ENCODE data around the gene PRKD3. TPM values are rescaled to one million over a fixed set of nuclear protein-coding genes. Genes with fewer than 3 reads are reported as not detected.

Gene PRKD3
- total and polyA plus RNA-seq, 2 donors (not counting 3 experiments of a cell fraction or from before 2014, with no cell fraction given) = 14.9 to 47.3 TPM

DNA sequence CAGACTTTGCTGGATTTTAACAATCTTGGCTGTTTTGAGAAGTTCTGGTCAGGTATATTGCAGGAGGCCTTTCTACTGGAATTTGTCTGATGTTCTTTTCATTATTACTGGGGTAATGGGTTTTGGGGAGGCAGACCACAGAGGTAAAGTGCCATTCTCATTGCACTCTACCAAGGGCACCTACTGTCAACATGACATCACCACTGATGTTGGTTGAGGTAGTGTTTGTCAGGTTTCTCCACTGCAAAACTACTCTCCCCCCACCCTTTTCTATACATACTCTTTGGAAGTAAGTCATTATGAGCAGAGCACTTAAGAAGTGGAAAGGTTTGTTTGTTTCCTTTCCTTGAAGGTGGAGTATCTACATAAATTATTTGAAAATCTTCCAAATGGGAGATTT is 27.0 kb downstream of the PRKD3 start:
- Histone ChIP-seq H3K4me1 (ENCODE audit: control insufficient read depth, extremely low read depth, insufficient read depth, low read length) (no peaks in the 10 kb centered on the region), H3K27ac (ENCODE audit: insufficient read depth, low read depth, low read length) (no peak overlapping the region), H3K9me3 (replicated peaks; ENCODE audit: control insufficient read depth, insufficient read depth, low read length) (no peaks in the 10 kb centered on the region), H3K4me3 (replicated peaks in 1 of 3; ENCODE audit: insufficient read depth in 1 of 3, low read depth in 1 of 3, low read length in 3 of 3) (no peak overlapping the region), H3K9ac (replicated peaks; ENCODE audit: extremely low read depth, insufficient read depth, low read length) (no peak overlapping the region), H3K9me1 (replicated peaks; ENCODE audit: control insufficient read depth, extremely low read depth, insufficient read depth, low read length) (no peaks in the 10 kb centered on the region), H3K36me3 (ENCODE audit: control insufficient read depth in 2 of 2, extremely low read depth in 1 of 2, insufficient read depth in 2 of 2, low read length in 2 of 2) (peaks cover 0 to 2% of the 10 kb centered on the region in 2 experiments), H4K20me1 (replicated peaks; ENCODE audit: control insufficient read depth, extremely low read depth, insufficient read depth, low read length) (no peaks in the 10 kb centered on the region), H2AFZ (ENCODE audit: low read depth, low read length) (no peak overlapping the region), H3K4me2 (ENCODE audit: insufficient read depth, low read length) (no peak overlapping the region), H3K27me3 (ENCODE audit: control insufficient read depth in 2 of 2, insufficient read depth in 2 of 2, low read length in 2 of 2) (no peaks in the 10 kb centered on the region), H3K79me2 (ENCODE audit: control insufficient read depth, insufficient read depth, low read length) (peaks cover 72% of the 10 kb centered on the region)
- TF ChIP-seq MAX (IDR thresholded peaks at IDR 0.05; ENCODE audit: insufficient read depth, insufficient read length) (no peak), JUN (IDR thresholded peaks at IDR 0.05; ENCODE audit: borderline replicate concordance, insufficient read depth, insufficient read length, low read depth) (no peak), EZH2 (IDR thresholded peaks at IDR 0.05; ENCODE audit: borderline replicate concordance, low read depth, low read length, severe bottlenecking) (no peak), POLR2AphosphoS5 (IDR thresholded peaks at IDR 0.05; ENCODE audit: insufficient read depth, low read depth, low read length) (no peak), MYC (IDR thresholded peaks at IDR 0.05; ENCODE audit: low read depth, low read length) (no peak), FOS (IDR thresholded peaks at IDR 0.05; ENCODE audit: borderline replicate concordance, insufficient read depth, low read length) (no peak), GATA2 (IDR thresholded peaks at IDR 0.05; ENCODE audit: insufficient read depth, insufficient read length, low read depth, low read length) (no peak), POLR2A (IDR thresholded peaks at IDR 0.05; ENCODE audit: low read depth, low read length) (no peak)
- TF ChIP-seq, protein P1, sequence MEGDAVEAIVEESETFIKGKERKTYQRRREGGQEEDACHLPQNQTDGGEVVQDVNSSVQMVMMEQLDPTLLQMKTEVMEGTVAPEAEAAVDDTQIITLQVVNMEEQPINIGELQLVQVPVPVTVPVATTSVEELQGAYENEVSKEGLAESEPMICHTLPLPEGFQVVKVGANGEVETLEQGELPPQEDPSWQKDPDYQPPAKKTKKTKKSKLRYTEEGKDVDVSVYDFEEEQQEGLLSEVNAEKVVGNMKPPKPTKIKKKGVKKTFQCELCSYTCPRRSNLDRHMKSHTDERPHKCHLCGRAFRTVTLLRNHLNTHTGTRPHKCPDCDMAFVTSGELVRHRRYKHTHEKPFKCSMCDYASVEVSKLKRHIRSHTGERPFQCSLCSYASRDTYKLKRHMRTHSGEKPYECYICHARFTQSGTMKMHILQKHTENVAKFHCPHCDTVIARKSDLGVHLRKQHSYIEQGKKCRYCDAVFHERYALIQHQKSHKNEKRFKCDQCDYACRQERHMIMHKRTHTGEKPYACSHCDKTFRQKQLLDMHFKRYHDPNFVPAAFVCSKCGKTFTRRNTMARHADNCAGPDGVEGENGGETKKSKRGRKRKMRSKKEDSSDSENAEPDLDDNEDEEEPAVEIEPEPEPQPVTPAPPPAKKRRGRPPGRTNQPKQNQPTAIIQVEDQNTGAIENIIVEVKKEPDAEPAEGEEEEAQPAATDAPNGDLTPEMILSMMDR (IDR thresholded peaks at IDR 0.05; ENCODE audit: extremely low read depth in 1 of 2, insufficient read depth in 1 of 2, low read depth in 1 of 2, low read length in 2 of 2) = no peak
- dilution Hi-C loops (cut with MboI; ENCODE audit: extremely low pct_ligation_motif_present, low sequenced_read_pairs) (no loop called here), intact Hi-C loops (cut with micrococcal nuclease) (no loop called here)
- POLR2A ChIA-PET = no interaction called here
- no peak for FAIRE-seq
- no TSS peak for BruUV-seq (replicated peaks)
- no peak for DNase-seq (ENCODE audit: low read depth, low spot score)
- CTCF ChIA-PET = no interaction called here
